Middle frontal gyrus (tissue), 1 donor: ENCODE data around the gene ACER1.
"Not testable (repeated sequence)": the region's sequence is repeated elsewhere in the genome, so short reads cannot be mapped to it uniquely, and the experiment has no call there.

Experiments
- DNase-seq: peaks from one replicate; pipeline ENCODE4 v3.0.0-alpha.2; 2015; ENCODE audit warnings: low spot score; ENCODE audit errors: extremely low spot score

Gene ACER1, protein sequence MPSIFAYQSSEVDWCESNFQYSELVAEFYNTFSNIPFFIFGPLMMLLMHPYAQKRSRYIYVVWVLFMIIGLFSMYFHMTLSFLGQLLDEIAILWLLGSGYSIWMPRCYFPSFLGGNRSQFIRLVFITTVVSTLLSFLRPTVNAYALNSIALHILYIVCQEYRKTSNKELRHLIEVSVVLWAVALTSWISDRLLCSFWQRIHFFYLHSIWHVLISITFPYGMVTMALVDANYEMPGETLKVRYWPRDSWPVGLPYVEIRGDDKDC

GRCh38 chr19:6333439-6333838, at the start of gene ACER1:
Gene ACER1, minus strand, starts transcription at chr19:6333612. Its CDS starts 61 bp downstream, at chr19:6333551.
- no peak for DNase-seq

DNA sequence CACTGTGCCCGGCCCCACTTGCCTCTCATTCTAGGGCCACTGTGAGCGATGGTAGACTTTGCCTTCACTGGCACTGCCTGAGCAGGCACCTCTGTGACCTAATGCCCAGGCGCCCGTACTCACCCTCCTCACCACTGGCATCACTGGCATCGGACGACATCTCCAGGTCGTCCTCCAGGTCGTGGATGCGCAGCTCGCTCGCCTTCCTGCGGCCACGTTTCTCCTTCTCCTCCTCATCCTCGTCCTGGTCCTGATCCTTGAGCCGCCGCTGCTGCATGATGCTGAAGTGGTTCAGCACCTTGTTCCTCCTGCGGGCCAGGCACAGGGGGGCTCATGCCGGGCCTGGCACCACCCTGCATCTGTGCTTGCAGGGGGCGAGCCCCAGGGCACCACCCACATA, 49.8 kb upstream of the ACER1 start:
- no peak for DNase-seq

DNA sequence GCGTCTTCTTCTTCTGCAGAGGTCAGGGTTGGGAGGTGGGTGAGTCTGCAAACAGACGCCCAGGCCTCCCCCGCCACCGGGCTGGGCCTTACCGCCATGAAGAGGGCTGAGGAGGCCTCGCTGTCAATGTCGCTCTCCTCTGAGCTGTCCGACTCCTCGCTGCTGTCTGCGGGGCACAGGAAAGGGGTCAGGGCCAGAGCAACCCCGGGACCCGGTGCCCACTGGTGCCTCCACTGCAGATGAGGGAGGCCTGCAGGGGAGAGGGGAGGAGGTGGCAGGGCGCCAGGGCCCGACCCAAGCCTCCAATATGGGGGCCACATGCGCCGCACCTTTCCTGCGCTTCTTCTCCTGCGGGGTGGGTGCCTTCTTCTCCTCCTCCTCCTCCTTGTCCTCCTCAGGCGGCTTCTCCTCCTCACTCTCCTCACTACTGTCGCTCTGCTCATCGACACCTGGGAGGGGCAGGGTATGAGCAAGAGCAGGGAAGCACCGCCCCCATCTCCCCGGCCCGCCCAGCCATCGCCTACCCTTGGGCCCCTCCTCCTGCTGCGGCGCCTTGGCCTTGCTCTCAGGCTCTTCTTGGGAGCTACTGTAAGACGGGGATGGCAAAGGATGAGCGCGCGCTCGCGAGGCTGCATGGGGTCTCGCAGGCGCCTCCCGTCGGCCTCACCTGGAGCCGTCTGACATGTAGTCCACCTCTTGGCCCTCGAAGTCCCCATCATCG, 47.8 kb upstream of the ACER1 start:
- no peak for DNase-seq

GRCh38 chr19:6379744-6380143, 46.3 kb upstream of the ACER1 start:
- DNase-seq: no peak

DNA sequence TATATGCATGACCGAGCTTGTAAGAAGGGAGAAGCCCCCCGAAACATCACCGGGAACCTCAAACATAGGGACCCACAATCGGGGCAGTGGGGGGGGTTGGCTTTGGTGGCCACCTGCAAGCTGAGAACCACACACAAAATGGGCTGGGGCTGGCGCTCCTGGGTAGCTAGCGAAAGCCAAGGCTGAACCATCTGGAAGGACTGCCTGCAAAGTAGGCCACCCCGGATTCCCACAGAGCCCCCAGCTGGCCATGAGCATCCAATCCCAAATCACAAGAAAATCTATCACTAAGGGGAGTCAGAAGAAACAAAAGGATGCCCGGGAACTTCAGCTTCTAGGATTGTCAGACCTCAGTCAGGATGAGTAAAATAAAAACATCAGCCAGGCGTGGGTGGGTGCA, 45.1 kb upstream of the ACER1 start:
- DNase-seq: no peak

- DNase-seq: no peak
Observed at GRCh38 chr19:6378041-6378440, 44.6 kb upstream of the ACER1 start.

DNA sequence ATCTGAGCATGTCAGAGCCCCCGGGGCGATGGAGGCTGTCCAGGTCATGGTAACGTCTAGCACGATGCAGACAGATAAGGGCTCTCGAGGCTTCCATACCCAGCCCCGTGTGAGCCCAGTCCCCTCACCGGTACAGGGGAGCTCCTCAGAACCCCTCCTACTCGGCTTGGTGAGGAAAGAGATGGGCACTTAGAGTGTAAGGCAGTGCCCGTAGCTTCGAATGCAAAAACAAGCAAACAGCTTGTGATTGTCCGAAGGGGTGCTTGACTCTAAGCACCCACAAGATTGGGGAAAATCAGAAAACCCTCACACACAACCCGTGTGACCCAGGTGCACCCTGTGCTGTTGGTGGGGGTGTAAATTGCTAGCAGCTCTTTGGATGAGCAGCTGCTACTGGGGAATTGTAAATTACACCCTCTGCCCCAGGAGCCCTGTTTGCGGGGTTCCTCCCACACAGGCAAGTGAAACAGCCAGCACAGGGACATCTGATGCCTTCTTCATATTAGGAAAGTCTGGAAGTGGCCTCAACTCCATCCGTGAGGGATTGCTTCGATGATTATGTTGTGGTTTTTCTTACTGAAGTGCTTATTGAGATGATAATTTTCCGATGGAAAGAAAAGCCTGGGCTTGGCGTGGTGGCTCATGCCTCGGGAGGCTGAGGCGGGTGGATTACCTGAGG, 43.2 kb upstream of the ACER1 start:
- no peak for DNase-seq

GRCh38 chr19:6375411-6376010, 42.1 kb upstream of the ACER1 start, which contains the start of gene PSPN:
Gene PSPN, minus strand, starts transcription at chr19:6375933. Its CDS starts 84 bp downstream, at chr19:6375849.
- DNase-seq: no peak

DNA sequence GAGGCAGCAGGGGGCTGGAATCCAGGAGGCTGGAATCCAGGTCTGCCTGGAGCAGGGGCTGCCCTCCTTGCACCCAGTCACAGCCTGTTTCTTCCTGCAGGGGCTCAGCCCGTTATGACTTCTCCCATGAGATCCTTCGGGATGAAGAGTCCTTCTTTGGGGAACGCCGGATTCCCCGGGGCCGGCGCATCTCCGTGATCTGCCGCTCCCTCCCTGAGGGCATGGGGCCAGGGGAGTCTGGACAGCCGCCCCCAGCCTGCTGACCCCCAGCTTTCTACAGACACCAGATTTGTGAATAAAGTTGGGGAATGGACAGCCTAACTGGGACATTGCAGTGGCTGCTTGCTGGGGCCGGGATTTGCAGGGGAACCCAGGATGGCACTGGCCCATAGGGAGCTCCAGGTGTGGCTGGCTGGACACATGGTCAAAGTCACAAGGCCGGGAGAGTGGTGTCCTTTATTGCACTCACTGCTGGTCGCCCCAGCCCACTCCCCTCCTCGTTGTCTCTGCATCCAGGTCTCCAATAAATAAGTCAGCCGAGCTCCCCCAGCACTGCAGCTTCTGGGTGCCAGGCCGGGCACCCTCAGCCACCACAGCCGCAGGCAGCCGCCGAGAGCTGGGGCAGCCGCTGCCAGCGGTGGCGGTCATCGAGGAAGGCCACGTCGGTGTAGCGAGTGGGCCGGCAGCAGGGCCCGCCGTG, 41.4 kb upstream of the ACER1 start:
- no peak for DNase-seq

DNA sequence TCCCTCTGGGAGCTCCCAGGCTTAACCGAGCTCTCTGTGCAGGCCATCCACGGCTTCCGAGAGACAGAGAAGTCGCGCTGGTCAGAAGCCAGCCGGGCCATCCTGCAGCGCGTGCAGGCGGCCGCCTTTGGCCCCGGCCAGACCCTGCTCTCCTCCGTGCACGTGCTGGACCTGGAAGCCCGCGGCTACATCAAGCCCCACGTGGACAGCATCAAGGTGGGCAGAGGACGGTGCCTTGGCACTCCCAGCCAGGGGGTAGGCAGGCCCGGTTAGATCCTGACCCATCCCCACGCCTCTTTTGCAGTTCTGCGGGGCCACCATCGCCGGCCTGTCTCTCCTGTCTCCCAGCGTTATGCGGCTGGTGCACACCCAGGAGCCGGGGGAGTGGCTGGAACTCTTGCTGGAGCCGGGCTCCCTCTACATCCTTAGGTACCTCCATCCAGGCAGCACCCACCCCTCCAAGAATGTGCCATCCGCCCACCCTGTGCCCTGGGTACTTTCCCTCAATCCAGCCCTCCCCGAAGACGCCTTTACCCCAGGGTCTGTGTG, 40.8 kb upstream of the ACER1 start:
- DNase-seq: no peak

- no peak for DNase-seq
Observed at GRCh38 chr19:6373813-6374108, 40.3 kb upstream of the ACER1 start.

DNA sequence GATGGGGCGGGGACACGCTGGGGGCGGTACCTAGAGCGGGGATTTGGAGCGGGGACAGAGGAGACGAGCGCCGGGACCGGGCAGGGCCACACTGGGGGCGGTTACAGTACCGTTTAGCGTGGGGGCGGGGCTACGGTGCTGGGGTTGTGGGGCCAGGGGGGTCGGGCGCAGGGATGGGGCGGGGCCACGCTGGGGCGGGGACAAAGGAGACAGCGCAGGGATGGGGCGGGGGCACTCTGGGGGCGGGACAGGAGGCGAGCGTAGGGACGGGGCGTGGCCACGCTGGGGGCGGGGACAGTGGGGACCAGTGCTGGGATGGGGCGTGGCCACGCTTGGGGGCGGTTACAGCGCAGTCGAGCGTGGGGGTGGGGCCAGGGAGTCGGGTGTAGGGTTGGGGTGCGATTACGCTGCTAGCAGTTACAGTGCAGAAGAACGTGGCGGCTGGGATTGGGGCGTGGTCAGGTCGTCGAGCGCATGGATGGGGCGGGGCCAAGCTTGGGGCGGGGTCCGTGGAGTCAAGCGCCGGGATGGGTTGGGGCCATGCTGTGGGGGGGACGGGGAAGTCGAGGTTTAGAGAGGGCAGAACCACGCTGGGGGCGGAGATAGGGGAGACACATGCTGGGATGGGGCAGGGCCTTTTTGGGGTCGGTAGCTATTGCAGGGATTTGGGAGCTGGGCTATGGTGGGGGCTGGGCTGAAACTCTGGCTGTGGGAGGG, 39.8 kb upstream of the ACER1 start:
- DNase-seq: peak; percentile 88

DNA sequence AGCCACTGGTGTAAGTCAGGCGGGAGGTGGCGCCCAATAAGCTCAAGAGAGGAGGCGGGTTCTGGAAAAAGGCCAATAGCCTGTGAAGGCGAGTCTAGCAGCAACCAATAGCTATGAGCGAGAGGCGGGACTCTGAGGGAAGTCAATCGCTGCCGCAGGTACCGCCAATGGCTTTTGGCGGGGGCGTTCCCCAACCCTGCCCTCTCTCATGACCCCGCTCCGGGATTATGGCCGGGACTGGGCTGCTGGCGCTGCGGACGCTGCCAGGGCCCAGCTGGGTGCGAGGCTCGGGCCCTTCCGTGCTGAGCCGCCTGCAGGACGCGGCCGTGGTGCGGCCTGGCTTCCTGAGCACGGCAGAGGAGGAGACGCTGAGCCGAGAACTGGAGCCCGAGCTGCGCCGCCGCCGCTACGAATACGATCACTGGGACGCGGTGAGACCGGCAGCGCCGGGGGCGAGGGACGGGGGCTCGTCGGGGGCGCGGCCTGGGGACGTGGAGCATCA, 39.2 kb upstream of the ACER1 start, which contains the start of gene ALKBH7:
Gene ALKBH7 (plus strand): TSS at position 201 of the 502 bp plus-strand sequence. CDS start 27 bp downstream, at position 228.
- DNase-seq: peak; percentile 100

DNA sequence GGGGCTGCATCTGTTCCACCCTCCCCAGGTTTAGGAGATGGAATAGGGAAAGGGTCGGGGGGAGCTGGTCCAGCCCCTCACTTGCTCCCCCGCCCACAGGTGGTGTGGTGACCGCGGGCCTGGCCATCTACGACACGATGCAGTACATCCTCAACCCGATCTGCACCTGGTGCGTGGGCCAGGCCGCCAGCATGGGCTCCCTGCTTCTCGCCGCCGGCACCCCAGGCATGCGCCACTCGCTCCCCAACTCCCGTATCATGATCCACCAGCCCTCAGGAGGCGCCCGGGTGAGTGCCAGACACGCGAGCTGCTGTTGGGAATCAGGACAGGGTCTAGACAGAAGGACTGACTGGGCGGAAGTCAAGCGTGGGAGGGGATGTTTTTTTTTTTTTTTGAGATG, 30.9 kb upstream of the ACER1 start:
- no peak for DNase-seq

DNA sequence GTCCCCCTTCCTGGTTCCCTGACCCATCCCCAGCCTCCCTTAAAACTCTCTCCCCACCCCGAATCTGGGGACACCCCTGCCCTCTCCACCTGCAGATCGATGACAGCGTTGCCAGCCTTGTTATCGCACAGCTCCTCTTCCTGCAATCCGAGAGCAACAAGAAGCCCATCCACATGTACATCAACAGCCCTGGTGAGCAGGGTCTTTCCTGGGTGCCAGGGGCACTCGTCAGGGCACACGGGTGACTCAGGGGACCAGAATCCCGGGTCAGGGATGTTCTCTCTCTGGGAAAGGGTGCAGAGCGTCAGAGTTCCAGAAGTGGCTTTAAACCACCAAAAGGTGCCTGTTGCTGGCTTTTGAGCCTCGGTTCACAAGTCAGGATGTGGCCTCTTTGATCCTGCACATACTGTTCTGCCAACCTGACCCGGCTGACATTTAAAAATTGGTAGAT, 29.0 kb upstream of the ACER1 start:
- DNase-seq: no peak

GRCh38 chr19:6362027-6362350, 28.6 kb upstream of the ACER1 start:
- DNase-seq: no peak

- not testable (repeated sequence) for DNase-seq
Observed at GRCh38 chr19:6360857-6361216, 27.4 kb upstream of the ACER1 start.

DNA sequence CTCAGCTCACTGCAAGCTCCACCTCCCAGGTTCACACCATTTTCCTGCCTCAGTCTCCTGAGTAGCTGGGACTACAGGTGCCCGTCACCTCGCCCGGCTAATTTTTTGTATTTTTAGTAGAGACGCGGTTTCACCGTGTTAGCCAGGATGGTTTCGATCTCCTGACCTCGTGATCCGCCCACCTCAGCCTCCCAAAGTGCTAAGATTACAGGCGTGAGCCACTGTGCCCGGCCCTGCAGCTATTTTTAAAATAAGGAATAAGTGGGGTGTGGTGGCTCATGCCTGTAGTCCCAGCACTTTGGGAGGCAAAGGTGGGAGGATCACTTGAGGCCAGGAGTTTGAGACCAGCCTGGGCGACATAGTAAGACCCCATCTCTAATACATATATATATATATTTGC, 27.0 kb upstream of the ACER1 start:
- DNase-seq: not testable (repeated sequence)

DNA sequence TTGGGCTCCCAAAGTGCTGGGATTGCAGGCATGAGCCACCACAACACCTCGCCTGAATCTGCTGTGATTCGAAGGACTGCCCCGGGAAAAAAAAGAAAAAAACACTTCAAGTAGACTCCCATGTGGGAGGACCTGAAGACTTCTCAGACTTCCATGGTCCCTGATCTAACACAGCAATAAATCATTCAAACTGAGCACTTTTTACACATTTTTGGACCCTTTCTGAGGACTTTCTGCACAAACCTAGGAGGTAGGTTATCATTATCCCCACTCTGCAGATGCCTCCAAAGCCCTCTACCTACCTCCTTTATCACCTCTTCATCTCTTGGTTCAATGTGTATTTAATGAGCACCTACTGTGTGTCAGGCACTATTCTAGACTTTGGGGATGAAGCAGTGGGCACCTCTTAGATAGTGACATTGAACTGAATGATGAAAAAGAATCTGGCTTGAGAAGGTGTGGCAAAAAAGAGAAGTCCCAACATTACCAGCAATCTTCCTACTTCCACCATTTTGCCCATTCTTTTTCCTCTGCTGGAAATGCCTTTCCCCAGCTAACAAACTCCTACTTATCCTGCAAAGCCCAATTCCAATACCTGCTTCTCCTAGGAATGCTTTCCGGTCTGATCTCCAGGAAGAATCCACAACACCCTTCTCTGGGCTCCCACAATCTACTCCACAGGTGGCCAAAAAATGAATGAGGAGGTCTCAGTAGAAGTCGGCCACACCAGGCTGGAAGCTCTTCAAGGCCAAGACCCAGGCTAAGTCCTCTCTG, 26.3 kb upstream of the ACER1 start:
- no peak for DNase-seq

GRCh38 chr19:6358003-6358402, 24.6 kb upstream of the ACER1 start:
- no peak for DNase-seq
